Right renal pelvis (tissue), 4 donors: ENCODE measurements around the gene SYPL1. TPM values are rescaled to one million over a fixed set of nuclear protein-coding genes. Genes with fewer than 3 reads are reported as not detected.

Source experiments
- DNase-seq, 4 donors: peaks; one replicate each; pipeline ENCODE4 v3.0.0-alpha.2; 2013; ENCODE audit warnings: low read depth in 4 of 4, low spot score in 3 of 4, missing footprints in 1 of 4
- polyA plus RNA-seq, 4 donors: library from polyadenylated mRNA; unstranded; fragments of 120-200 nt; gene quantifications; one replicate each; pipeline ENCODE4 v1.2.1, GENCODE V29; 2013; ENCODE audit not compliant: insufficient read length in 4 of 4

SYPL1 gene
- polyA plus RNA-seq, 4 donors: 137 to 166 (median 161) TPM

DNA sequence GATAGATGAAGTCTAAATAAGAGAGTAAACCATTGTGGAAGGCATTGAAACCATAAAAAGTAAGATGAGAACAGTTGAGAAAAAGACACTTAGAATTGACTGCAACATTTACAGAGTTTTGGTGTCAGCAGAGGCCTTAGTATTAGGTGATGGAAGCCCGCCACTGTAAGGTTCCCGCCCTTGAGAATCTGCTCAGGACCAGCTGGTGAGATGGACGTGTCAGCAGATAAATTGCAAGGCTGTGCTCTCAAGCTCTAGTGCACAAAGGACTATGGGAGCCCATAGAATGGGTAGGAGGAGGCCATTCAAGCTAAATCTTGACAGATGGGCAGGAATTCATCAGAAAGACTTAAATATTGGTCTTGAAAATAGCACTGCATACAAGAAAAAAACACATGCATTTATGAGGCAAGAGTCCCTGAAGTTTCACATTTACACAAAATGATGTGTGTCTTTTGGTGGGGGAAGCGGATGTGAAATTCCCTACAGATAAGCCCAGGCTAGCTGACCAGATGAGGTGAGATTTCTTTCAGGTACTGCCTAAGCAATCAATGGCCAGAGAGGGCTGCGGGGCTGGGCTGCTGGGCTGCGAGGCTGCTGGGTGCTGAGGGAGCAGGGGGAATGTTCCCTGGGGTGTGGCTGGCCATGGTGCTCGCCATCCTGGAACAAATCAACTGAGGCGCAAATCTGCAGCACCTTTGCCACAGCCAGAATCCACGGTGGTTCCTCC, 42.5 kb downstream of the SYPL1 start:
- DNase-seq: no peak

DNA sequence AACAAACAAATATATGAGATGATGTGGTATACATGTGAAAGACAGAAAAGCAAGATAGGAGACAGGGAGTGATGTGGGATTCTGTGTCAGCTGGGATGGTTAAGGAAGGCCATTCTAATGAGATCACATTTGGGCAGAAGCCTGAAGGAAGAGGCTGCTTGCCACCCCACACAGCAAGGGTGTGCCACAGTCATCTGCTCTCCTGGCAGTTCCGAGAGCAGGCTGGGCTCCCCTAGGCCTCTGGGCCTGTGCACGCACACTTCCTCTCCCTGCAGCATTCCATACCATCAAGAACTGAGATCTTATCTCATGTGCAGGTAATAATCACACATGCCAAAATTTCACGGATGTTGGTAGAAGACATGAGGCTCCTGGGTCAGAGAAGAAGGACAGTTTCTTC, 43.1 kb downstream of the SYPL1 start:
- DNase-seq: no peak

DNA sequence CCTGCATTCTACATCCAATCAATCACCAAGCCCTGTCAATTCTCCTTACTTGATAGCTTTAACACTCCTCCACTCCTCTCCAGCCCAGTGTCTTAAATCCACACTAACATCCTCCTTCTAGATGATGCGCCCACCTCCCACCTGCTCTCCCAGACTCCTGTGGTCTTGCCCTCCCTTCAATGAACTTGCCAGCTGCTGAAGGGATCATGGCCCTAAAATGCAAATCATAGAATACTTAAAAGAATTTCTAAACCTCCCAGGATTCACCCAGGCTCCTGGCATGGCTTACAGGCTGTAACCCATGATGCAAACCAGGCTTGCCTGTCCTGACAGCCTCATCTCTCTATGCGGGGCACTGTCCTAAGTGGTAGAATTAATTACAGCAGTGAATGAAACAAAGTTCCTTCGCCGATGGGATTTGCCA, 43.6 kb downstream of the SYPL1 start:
- no peak for DNase-seq

DNA sequence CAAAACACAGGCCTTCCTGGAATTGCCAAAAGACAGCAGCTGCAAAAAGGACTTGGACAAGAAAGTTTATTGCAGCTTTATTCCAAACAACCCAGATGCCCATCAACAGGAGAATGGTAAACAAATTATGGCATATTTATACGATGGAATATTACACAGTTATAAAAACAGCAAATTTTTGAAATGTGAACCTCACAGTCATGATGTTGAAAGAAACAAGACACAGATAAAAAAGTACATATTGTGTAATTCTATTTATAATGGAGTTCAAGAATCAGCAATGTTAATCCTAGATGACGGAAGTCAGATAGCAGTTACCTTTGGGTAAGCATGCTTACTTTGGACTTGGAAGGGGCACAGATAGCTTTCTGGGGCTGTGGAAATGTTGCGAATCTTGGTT, 44.4 kb downstream of the SYPL1 start:
- DNase-seq: no peak

DNA sequence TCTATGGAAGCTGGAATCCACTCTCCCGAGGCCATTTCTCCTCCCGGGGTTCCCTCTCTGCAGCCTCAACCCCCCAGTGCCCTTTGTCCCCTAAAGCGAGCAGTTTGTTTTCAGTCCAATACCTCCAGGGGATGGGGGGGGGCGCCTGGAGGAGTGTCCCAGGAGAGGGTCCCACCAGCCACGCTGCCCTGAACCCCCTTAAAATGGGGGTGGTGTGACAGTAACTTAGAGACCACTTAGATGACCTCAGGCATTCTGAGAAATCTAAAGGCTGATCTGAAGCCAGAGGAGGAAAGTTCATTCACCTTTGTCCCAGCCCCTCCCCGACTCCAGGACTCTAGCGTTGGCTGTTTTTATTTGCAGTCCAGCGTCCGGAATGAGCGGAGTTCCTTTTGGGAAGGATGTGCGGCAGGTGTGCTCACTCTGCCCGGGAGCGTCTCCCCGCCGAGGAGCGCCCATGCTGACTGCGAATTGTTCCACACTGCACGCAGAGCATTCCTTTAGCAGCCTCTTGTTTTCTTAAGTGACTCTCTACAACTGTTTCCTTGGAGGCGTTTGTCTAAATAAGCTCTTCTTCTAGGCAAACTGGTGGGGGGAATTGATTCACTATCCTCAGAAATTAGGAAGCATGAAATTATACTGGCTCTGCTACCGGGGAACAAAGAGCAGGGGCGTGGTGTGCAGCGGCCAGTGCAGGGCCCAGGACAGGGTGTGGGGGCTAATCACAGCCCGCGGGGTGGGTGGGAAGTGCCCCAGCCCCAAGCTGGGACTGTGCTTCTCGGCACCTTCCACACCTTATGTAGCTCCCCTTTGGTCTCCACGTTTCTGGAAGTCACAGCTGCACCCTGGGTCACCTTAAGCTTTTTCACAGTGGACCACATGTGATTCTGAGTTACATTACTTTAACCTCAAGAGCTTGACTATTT, 46.3 kb downstream of the SYPL1 start:
- no peak for DNase-seq

DNA sequence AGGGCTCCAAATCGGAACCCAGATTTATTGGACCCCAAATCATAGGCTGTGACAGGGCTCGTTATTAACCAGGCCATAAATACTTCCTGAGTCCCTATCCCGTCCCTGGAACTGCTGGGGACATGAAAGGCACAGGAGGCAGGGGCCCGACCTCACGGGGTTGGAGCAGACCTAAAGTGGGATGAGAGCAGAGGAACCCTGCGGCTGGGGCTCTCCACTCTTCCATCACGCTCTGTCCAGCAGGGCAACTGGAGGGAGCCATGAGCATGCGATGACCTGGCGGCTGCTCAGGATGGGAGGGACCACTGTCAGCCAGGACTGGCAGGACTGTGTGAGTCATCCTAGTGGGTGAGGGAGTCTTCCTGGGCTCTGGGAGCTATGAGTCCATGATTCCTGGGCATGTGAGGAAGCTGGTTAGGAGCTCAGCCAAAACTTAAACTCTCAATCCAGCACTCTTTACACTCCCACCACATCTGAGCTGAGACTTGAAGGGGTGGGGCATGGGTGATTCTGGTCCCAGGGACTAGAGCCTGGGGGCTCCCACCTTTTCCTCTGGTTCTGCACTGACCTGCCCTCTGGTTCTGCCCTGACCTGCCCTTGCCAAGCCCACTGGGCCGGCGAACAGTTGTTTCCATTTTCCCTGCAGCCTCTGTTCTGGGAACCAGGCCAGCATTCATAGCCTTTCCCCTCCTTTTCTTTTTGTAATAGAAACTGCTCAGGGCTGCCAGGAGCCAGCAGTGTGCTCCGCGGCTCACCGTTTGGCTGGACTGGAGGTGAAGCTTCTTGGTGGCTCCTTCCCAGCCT, 47.1 kb downstream of the SYPL1 start:
- DNase-seq: peak in 1 of 4 donors; percentile 55

DNA sequence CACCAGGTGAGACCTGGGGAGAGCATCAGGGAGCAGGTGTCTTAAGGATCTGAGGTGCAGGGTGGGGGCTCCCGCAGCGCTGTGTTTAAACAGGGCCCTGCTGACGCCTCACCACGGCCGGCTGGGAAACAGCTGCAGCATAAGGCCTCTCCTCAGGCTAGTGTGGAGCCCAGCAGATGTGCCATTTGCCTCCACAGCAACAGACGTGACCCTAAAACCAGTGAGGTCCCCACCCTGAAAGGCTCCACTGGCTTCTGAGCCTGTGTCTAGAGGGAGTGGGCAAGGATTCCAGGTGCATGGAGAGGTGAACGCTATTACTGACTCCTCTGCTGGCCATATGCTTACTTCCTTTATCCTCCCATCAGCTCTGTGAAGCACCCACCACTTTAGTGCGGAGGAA, 47.8 kb downstream of the SYPL1 start:
- DNase-seq: no peak

DNA sequence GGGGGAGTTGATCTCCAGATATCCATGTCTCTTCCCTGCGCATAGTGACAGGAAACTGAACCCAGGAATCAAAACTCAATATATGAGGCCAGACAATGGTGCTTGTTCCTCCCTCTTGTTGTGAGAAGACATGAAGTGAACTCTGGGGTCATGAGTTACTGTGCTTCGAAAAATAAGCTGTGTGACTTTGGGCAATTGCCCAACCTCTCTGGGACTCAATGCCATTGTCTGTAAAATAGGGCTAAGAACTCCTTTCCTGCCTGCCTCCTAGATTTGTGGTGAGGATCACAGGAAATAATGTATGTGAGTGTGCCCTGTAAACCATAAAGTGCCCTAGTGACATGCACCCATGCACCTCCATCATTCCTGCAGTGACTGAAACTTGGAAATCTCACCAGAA, 48.4 kb downstream of the SYPL1 start:
- no peak for DNase-seq

DNA sequence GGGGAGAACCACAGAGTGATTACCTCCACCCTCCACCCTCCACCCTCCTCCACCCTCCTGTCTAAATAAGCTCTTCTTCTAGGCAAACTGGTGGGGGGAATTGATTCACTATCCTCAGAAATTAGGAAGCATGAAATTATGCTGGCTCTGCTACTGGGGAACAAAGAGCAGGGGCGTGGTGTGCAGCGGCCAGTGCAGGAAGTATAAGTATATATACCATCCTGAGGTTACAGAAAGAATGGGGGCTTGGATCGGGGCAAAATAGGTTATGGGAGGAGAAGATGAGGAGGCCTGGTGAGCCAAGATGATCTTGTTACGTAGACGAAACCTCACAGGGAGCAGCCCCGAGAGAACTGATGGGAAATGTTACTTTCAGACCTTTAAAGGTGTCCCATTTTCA, 49.1 kb downstream of the SYPL1 start:
- DNase-seq: no peak

DNA sequence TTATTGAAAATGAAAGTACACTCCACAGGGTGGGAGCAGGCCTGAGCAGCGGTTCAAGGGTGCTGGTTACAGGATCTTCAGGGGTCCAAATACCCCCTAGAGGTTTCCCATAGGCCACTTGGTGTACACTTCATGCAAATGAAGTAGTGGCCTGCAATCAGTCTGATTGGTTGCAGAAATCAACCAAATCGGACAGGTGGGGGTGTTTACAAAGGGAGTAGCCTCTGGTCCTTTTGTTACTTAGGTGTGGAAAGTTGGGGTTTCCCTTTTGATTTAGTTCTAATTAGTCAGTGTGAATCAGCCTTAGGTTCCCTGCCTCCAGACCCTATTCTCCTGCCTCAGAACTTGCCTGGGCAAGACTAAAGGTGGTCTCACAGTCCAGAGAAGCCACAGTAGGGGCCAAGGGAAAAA, 49.6 kb downstream of the SYPL1 start:
- DNase-seq: no peak

DNA sequence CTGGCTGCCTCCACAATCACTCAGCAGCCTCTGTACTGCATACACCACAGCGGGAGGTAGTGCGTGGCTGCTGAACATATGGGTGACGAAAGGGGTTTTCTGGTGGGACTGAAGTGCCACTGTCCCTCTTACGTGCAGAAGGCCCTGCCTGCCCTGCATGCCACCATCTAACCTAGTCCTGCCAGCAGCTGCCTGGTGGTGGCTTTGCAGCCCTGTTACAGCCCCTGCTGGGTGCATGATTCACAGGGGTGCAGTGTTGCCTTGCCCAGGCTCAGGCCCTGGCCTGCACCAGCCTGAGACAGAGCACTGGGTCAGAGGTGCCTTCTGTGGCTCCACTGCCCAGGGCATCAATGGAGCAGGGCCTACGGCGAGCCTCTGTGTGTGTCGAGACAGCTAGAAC, 50.1 kb downstream of the SYPL1 start:
- no peak for DNase-seq

DNA sequence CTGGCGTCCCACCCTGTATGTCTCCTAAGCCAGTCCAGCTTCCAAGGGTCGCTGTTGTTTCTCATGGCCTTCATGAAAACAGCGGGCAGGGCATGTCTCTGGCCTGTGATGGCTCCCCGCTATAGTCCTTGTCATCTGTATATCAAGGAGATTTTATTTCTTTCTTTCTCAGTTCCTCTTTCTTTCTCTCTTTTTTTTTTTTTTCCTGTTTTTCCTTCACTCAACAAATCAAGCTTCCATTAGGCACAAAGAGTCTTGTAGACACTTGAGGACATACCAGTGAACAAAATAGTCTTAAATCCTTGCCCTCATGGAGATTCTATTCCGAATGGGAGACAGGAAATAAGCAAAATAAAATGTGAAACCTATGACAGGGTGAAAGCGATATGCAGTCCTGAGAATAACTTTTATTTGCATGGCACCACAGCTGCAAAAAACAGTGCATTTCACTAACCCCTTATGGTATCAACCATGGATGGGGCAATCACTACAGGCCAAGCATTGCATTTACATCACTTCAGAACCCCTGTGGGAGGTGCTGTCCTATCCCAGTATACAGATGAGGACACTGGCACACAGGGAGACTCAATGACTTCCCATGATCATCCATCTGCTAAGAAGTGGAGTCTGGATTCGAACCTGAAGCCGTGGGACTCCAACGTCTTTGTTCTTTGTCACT, 50.7 kb downstream of the SYPL1 start:
- DNase-seq: no peak

DNA sequence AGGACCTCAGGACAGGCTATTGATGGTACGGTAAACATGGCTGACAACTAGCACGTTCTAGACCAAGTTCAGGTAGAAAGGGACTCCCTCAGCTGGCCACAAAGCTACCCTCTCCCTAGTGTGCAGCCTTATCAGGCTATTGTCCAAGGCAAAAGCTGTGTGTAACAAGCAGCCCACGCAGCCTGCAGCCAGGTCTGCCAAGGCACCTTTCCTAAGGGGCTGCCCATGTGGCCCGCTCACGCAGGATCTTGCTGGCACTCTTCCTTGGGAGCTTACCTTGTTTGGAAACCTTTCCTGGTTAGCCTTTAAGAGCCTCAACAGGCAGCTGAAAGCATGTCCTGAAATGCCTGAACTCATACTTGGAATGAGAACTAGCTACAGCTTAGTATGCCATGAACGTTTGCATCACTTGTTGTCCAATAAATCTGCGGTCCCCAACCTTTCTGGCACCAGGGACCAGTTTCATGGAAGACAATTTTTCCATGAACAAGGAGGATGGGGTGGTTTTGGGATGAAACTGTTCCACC, 51.7 kb downstream of the SYPL1 start:
- DNase-seq: no peak

DNA sequence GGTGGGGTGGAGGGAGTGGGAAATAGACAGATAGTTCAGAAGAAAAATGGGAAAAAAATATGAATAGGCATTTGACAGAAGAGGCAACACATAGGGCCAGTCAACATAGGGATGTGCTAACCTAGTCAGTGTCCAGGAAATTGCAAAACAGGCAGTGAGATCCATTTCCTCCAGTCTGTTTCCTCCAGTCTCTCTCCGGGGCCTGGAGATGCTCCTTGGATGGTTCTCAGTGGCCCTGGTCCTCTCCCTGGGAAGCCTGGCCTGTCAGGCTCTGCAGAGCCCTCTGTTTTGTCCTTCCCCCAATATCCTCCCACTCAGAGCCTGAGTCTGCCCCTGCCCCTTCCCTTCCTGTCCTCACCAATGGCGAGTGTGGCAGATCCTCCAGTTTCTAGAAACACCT, 52.6 kb downstream of the SYPL1 start:
- DNase-seq: no peak

DNA sequence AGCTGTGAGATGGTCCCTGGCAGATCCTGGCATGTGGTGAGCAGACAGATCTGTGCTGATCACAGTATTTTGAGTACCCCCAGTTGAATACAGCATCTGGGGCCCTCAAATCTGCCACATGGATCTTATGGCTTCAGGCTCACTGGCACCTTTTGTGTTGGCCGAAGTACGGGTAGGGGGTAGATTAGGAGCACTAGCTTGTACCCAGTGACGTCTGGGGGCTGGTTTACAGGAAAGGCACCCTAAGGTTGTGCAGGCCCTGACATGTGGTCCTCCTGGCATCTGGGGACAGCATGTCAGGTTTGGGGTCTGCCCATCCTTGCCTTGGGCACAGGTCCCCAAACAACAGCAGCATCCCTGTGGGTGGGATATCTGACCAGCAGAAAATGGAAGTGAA, 53.2 kb downstream of the SYPL1 start:
- DNase-seq: no peak

DNA sequence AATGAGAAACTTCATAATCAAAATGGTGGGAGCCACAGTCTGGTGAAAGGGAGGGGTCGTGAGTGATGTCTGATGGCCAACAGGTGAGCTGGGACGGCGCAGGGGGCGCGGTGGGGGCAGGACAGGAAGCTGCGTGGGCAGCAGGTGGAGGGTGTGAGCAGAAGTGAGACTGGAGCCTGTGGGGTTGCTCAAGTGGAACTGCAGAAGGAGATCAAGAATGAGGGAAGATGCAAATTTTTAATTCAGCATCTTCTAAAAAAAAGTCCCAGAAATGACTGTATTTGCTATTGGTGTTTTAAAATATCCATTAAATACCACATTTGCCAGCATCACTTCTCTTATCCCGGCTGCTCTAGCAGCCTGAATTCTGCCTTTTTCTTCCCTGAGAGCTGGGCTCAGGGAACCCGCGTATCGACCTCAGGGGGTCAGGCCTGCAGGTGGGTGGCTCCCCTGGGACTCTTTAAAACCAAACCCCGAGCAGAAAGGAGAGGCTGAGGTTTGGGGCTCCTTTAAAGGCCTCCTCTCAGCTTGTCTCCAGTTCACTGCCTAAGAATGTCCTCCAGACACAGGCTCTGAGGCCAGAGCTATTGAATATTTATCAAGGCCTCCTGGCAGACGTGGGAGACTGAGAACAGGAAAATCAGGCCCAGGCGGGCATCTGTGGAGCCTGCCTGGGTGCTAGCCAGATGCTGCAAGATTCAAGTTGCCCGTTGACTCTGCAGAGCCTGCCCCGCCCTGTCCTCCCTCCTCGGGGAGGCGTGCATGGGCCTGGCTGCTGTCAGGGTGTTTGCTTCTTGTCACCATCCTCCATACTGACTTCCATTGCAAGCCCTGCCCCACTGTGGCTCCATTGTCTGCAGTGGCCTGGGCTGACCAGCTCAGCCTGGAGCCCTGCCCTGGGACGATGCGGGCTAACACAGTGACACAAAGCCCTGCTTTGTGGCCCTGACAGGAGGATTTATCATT, 53.9 kb downstream of the SYPL1 start:
- DNase-seq: no peak

DNA sequence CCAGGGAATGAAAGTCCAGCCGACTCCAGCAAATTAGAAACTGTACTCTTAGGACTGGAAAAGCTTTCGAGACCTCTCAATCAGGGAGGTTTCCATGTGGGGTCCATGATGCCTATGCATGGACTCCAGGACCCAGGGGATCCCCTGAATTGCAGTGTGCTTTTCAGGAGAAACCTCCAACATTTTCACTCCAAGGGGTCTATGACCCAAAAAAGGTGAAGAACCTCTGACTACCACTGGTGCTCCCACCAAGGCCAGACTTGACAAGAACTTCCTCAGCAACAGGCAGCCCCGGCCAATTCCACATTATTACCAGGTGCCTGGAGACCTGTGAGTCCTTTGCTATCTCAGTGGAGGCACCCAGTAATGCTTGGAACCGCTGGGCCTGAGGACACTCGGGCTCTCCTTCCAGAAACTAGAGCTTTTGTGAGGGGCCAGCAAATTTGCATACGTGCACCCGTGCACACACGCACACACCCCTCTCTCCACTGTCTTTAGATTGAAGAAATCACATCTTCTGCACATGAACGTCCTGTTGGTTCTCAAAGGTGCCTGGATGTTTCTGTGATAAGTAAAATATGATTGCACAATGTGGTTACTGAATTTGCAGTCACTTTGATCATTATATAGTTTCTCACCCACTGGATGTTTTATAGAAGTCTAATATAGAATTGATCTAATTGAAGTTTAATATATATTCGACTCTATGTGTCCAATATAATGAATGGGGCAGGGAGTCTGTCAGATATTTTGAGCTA, 54.7 kb downstream of the SYPL1 start:
- no peak for DNase-seq

DNA sequence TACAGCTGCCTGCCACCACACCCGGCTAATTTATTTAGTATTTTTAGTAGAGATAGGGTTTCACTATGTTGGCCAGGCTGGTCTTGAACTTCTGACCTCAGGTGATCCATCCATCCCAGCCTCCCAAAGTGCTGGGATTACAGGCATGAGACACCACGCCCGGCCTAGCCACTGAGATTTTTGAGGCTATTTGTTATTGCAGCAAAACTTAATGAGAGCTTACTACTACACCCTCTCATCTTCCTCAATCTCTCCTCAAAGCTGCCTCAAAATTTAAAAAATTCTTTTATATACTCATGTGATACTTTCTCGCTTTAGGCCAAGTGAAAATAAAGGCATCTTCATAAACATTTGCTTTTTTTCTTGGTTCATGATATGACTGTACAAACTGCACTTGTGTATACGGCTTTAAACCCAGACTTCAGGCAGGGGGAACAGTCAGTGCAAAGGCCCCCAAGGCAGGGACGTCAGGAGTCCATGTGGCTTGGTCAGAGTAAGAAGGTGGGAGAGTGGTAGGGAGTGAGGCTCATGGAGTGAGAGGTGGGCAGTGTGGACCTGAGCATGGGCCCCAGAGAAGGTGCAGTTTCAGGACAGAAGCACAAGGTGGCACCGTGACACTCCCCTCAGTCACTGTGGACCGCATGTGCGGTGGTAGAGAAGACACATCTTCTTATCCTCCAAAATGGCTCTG, 55.5 kb downstream of the SYPL1 start:
- no peak for DNase-seq
